IMR-90 (cell line): Measurements from ENCODE around the gene TCERG1L. TPM values are rescaled to one million over a fixed set of nuclear protein-coding genes. Genes with fewer than 3 reads are reported as not detected.

Experiments
- ATAC-seq: fragments of 200-7000 bp; cut with Tn5 transposase; 2 replicates; pipeline ENCODE4 v1.9.1; 2020; ENCODE audit warnings: low read depth, mild to moderate bottlenecking, moderate library complexity
- BruUV-seq: library from RNA; stranded (reverse); fragments of 400-500 nt; replicated peaks from 2 replicates; lab custom pipeline; 2021; lab: Mats Ljungman, UMichigan
- CTCF ChIA-PET: fragments of 300-600 bp; formaldehyde crosslinking; extraction: SDS; loops from one replicate; lab custom pipeline; 2021; ENCODE audit warnings: antibody characterized with exemption; lab: Yijun Ruan, JAX
- POLR2A ChIA-PET: fragments of 300-600 bp; sonication (Branson Sonifier 250); formaldehyde crosslinking; loops from one replicate; lab custom pipeline; 2022; ENCODE audit warnings: antibody characterized with exemption; ENCODE audit not compliant: unreplicated experiment; lab: Charles Lee
- DNase-seq: peaks from one replicate; pipeline ENCODE4 v3.0.0; 2013
- H2AFZ ChIP-seq: replicated peaks from 2 replicates; pipeline ENCODE3; 2013; ENCODE audit warnings: low read length, mild to moderate bottlenecking; ENCODE audit not compliant: poor library complexity
- H2AK5ac ChIP-seq: 2 replicates; pipeline ENCODE4 v1.6.1; 2013; ENCODE audit warnings: low read depth, low read length, inconsistent platforms
- H2AK9ac ChIP-seq: replicated peaks from 2 replicates; pipeline ENCODE3; 2013; ENCODE audit warnings: mild to moderate bottlenecking, low read depth, low read length, moderate library complexity; ENCODE audit not compliant: poor library complexity
- H2BK120ac ChIP-seq: 2 replicates; pipeline ENCODE4 v1.6.1; 2013; ENCODE audit warnings: low read depth, low read length, inconsistent platforms
- H2BK15ac ChIP-seq: 3 replicates; pipeline ENCODE4 v1.6.1; 2013; ENCODE audit warnings: low read depth, low read length, inconsistent platforms
- H2BK20ac ChIP-seq: 2 replicates; pipeline ENCODE4 v1.6.1; 2013; ENCODE audit warnings: low read depth, mild to moderate bottlenecking, inconsistent platforms, low read length, moderate library complexity
- H2BK5ac ChIP-seq: 2 replicates; pipeline ENCODE4 v1.6.1; 2013; ENCODE audit warnings: mild to moderate bottlenecking, low read depth, low read length, inconsistent platforms; ENCODE audit not compliant: poor library complexity, severe bottlenecking
- H3K14ac ChIP-seq: replicated peaks from 2 replicates; pipeline ENCODE4 v1.6.1; 2013; ENCODE audit warnings: low read depth, low read length, inconsistent platforms
- H3K18ac ChIP-seq: 2 replicates; pipeline ENCODE4 v1.6.1; 2013; ENCODE audit warnings: low read depth, low read length, control low read depth
- H3K23ac ChIP-seq: 2 replicates; pipeline ENCODE4 v1.6.1; 2013; ENCODE audit warnings: low read depth, low read length, inconsistent platforms
- H3K27ac ChIP-seq: 2 replicates; pipeline ENCODE4 v1.5.1; 2013; ENCODE audit warnings: mild to moderate bottlenecking, control low read depth, low read length; ENCODE audit not compliant: insufficient read depth
- H3K27me3 ChIP-seq: 2 replicates; pipeline ENCODE4 v1.6.1; 2013; ENCODE audit warnings: low read length; ENCODE audit not compliant: control insufficient read depth, insufficient read depth
- H3K36me3 ChIP-seq: 2 replicates; pipeline ENCODE4 v1.6.1; 2013; ENCODE audit warnings: low read length, mixed read lengths; ENCODE audit not compliant: control insufficient read depth, insufficient read depth
- H3K4ac ChIP-seq: 2 replicates; pipeline ENCODE4 v1.6.1; 2013; ENCODE audit warnings: low read depth, low read length, inconsistent platforms
- H3K4me1 ChIP-seq: 2 replicates; pipeline ENCODE4 v1.6.1; 2013; ENCODE audit warnings: low read length, mixed read lengths; ENCODE audit not compliant: control insufficient read depth, insufficient read depth
- H3K4me2 ChIP-seq: 2 replicates; pipeline ENCODE4 v1.6.1; 2013; ENCODE audit warnings: low read depth, mild to moderate bottlenecking, control low read depth, low read length, moderate library complexity
- H3K4me3 ChIP-seq: 2 replicates; pipeline ENCODE4 v1.5.1; 2013; ENCODE audit warnings: low read depth, mild to moderate bottlenecking, control low read depth, low read length, moderate library complexity; ENCODE audit not compliant: insufficient read depth
- H3K56ac ChIP-seq: 2 replicates; pipeline ENCODE4 v1.6.1; 2013; ENCODE audit warnings: low read length, inconsistent platforms; ENCODE audit not compliant: insufficient read depth; ENCODE audit errors: extremely low read depth
- H3K79me1 ChIP-seq, 2 experiments: 2 replicates each; pipeline ENCODE4 v1.6.1; 2013; ENCODE audit warnings: low read length in 2 of 2, inconsistent platforms in 1 of 2, low read depth in 1 of 2
- H3K9ac ChIP-seq: 2 replicates; pipeline ENCODE4 v1.6.1; 2013; ENCODE audit warnings: low read depth, low read length, control low read depth
- H3K9me1 ChIP-seq: 2 replicates; pipeline ENCODE4 v1.6.1; 2013; ENCODE audit warnings: low read length, inconsistent platforms; ENCODE audit not compliant: insufficient read depth
- H3K9me3 ChIP-seq: 2 replicates; pipeline ENCODE4 v1.6.1; 2013; ENCODE audit warnings: low read length; ENCODE audit not compliant: control insufficient read depth, insufficient read depth
- H4K20me1 ChIP-seq: 2 replicates; pipeline ENCODE4 v1.6.1; 2013; ENCODE audit warnings: low read length, inconsistent platforms; ENCODE audit not compliant: insufficient read depth
- H4K5ac ChIP-seq: 2 replicates; pipeline ENCODE4 v1.6.1; 2013; ENCODE audit warnings: mild to moderate bottlenecking, low read depth, low read length, control low read depth
- H4K8ac ChIP-seq, 2 experiments: 2 replicates each; pipeline ENCODE4 v1.6.1; 2013; ENCODE audit warnings: low read depth in 2 of 2, low read length in 2 of 2, control low read depth in 1 of 2, inconsistent platforms in 1 of 2
- H4K91ac ChIP-seq: 2 replicates; pipeline ENCODE4 v1.6.1; 2013; ENCODE audit warnings: low read depth, low read length, inconsistent platforms; ENCODE audit not compliant: insufficient read depth
- MAZ ChIP-seq: IDR thresholded peaks from 2 replicates; pipeline ENCODE4 v1.6.1; 2012; ENCODE audit warnings: low read depth, mild to moderate bottlenecking, low read length, improper control_type of control experiment, moderate library complexity, borderline replicate concordance
- NFE2L2 ChIP-seq: fragments of 150-350 bp; IDR thresholded peaks from 2 replicates; pipeline ENCODE4 v1.6.1; 2016; ENCODE audit warnings: low read depth, mild to moderate bottlenecking, low read length
- SMC3 ChIP-seq: fragments of 150-350 bp; IDR thresholded peaks from 2 replicates; pipeline ENCODE4 v1.6.1; 2016; ENCODE audit warnings: low read depth, mild to moderate bottlenecking, antibody characterized with exemption, low read length, moderate library complexity
- WGBS, 2 experiments: methylation state at CpG; one replicate each; pipeline versions ENCODE4 v1.1.5 to v1.1.7; 2013; ENCODE audit warnings: missing lambda C conversion rate in 2 of 2; ENCODE audit not compliant: insufficient read length in 1 of 2; ENCODE audit errors: extremely low coverage in 2 of 2; 5-methylcytosine and 5-hydroxymethylcytosine counted together
- dilution Hi-C: fragments of 300-500 bp; cut with HindIII; formaldehyde crosslinking; loops from one replicate; pipeline ENCODE4 v1.14.3; 2018; ENCODE audit warnings: low sequenced_read_pairs; ENCODE audit not compliant: unreplicated experiment
- in situ Hi-C: fragments of 300-500 bp; cut with MboI; formaldehyde crosslinking; loops from 3 replicates; pipeline ENCODE4 v1.14.3; 2019; ENCODE audit warnings: low sequenced_read_pairs, inconsistent platforms, mixed read lengths
- intact Hi-C: fragments of 100-400 bp; cut with micrococcal nuclease; formaldehyde crosslinking; loops from 2 replicates; pipeline ENCODE4 v1.10.0; 2022
- polyA plus RNA-seq, 3 experiments: library from polyadenylated mRNA; depleted of rRNA; stranded (reverse); fragments of >200 nt; gene quantifications; 2 replicates each; pipeline ENCODE4 v1.2.3, GENCODE V29; 2012; ENCODE audit warnings: low replicate concordance in 1 of 3
- total RNA-seq: library from RNA; depleted of rRNA; stranded (reverse); fragments of >200 nt; gene quantifications from 2 replicates; pipeline ENCODE4 v1.2.3, GENCODE V29; 2012
- TF ChIP-seq, protein P1 (sequence below): fragments of 150-350 bp; IDR thresholded peaks from 2 replicates; pipeline ENCODE4 v1.6.1; 2017; ENCODE audit warnings: mild to moderate bottlenecking, antibody characterized with exemption, low read length, low read depth

TCERG1L gene
- total and polyA plus RNA-seq, 2 of the 4 experiments (the other 2 are of a cell fraction) = not detected

DNA sequence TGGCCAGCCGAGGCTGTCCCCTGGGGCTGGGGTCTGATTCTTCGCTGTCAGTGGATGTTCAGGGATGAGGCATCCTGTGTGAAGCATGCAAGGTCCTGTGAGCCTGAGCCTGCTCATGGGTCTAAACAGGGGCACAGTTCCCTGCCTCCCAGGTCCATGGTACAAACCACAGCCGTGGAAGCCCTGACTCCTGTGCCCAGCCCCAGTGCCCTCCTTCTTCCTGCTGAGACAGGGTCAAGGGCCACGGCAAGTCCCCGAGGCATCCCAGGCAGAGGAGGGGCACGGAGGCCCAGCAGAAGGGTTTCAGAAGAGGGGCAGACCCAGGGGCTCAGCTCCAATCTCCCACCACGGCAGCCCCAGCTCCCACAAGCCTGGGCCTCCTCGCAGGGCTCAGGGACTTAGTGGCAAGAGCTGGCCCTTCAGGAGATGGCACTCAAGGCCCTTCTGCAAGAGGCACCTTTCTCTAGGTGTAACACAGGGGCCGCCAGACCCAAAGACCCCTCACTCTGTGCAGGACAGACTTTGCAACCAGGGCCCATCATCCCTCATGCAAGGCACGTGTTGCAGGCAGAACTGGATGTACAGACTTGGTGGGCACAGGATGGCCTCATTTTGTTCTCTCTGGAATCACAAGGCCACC is 248.8 kb downstream of the TCERG1L start:
- Histone ChIP-seq H3K27me3 (no peaks in the 10 kb centered on the region), H3K4me1 (no peaks in the 10 kb centered on the region), H3K79me1 (no peaks in the 10 kb centered on the region), H2BK5ac (no peak overlapping the region), H4K20me1 (no peaks in the 10 kb centered on the region), H3K4me2 (no peak overlapping the region), H3K18ac (no peak overlapping the region), H2AFZ (no peak overlapping the region), H3K27ac (no peak overlapping the region), H2AK9ac (no peak overlapping the region), H2BK20ac (no peak overlapping the region), H3K56ac (no peak overlapping the region), H2BK120ac (no peak overlapping the region), H4K8ac (no peak overlapping the region), H3K23ac (no peak overlapping the region), H3K4me3 (no peak overlapping the region), H2BK15ac (no peak overlapping the region), H4K5ac (no peak overlapping the region), H3K36me3 (no peaks in the 10 kb centered on the region), H3K4ac (no peak overlapping the region), H2AK5ac (no peak overlapping the region), H3K9ac (no peak overlapping the region), H3K9me3 (peaks cover 32% of the 10 kb centered on the region), H3K9me1 (no peaks in the 10 kb centered on the region), H4K91ac (no peak overlapping the region), H3K14ac (no peak overlapping the region)
- no TSS peak for BruUV-seq
- no peak for ATAC-seq
- CTCF ChIA-PET = no interaction called here
- in situ Hi-C loops = no loop called here
- intact Hi-C loops = no loop called here
- POLR2A ChIA-PET = no interaction called here
- TF ChIP-seq, protein P1, sequence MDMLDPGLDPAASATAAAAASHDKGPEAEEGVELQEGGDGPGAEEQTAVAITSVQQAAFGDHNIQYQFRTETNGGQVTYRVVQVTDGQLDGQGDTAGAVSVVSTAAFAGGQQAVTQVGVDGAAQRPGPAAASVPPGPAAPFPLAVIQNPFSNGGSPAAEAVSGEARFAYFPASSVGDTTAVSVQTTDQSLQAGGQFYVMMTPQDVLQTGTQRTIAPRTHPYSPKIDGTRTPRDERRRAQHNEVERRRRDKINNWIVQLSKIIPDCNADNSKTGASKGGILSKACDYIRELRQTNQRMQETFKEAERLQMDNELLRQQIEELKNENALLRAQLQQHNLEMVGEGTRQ = no peak
- no peak for TF ChIP-seq MAZ
- no peak for TF ChIP-seq NFE2L2
- no peak for TF ChIP-seq SMC3
- dilution Hi-C loops = no loop called here
- no peak for DNase-seq
- WGBS, 2 experiments = 67% methylated on average over 1 of the region's 10 CpGs; no CpG with 5 or more reads in 1 of the 2 experiments
